ENCODE measurements around the gene SCRN1.

The SCRN1 gene

GRCh38 chr7:29917641-29918040 is 72.0 kb downstream of the SCRN1 start:
- H2BK5ac ChIP-seq (ENCODE audit: low read depth, low read length, poor library complexity), result no peak overlapping the region
- no peaks in the 10 kb centered on the region for H3K79me1 ChIP-seq (ENCODE audit: low read length)
- DNase-seq, result no peak
- no peak overlapping the region for H2AFZ ChIP-seq (ENCODE audit: insufficient read depth, low read length, poor library complexity)
- peaks cover 3 to 6% of the 10 kb centered on the region in 2 experiments for H3K4me1 ChIP-seq (ENCODE audit: control insufficient read depth in 1 of 2, insufficient read depth in 2 of 2, low read length in 2 of 2)
- no peak overlapping the region for H3K14ac ChIP-seq (ENCODE audit: low read length)
- peaks cover 6 to 16% of the 10 kb centered on the region in 2 experiments for H3K36me3 ChIP-seq (ENCODE audit: control insufficient read depth in 1 of 2, insufficient read depth in 2 of 2, low read length in 2 of 2)
- H3K4me2 ChIP-seq (ENCODE audit: low read length), result no peak overlapping the region
- no peak overlapping the region for H4K91ac ChIP-seq (ENCODE audit: low read depth, low read length)
- H3K23ac ChIP-seq (ENCODE audit: low read length), result no peak overlapping the region
- H4K8ac ChIP-seq (ENCODE audit: low read depth, low read length), result no peak overlapping the region
- H2BK12ac ChIP-seq (ENCODE audit: low read length), result no peak overlapping the region
- H3K4me3 ChIP-seq (ENCODE audit: low read depth, low read length), result no peak overlapping the region
- no peaks in the 10 kb centered on the region for H3K9me3 ChIP-seq (ENCODE audit: insufficient read depth, low read depth, low read length)
- no peak overlapping the region for H3K4ac ChIP-seq (ENCODE audit: low read depth, low read length)
- H3K79me2 ChIP-seq (ENCODE audit: control insufficient read depth, insufficient read depth, low read length, poor library complexity), result no peaks in the 10 kb centered on the region
- no peak overlapping the region for H4K12ac ChIP-seq (ENCODE audit: low read depth, low read length)
- H3K18ac ChIP-seq (ENCODE audit: low read length), result no peak overlapping the region
- no peak overlapping the region for H3K9ac ChIP-seq (ENCODE audit: low read length)
- no peak overlapping the region for H3K27ac ChIP-seq (ENCODE audit: low read depth, low read length)
- H2AK5ac ChIP-seq (ENCODE audit: low read length), result no peak overlapping the region
- WGBS (ENCODE audit: extremely low coverage, insufficient coverage, insufficient read length), result no CpG with 5 or more reads among the region's 4 CpGs
- H3K27me3 ChIP-seq (ENCODE audit: insufficient read depth, low read length), result no peaks in the 10 kb centered on the region
- no peak overlapping the region for H2BK120ac ChIP-seq (ENCODE audit: insufficient read depth, low read length, poor library complexity)

- H3K27me3 ChIP-seq (ENCODE audit: insufficient read depth, low read length), result no peaks in the 10 kb centered on the region
- H3K4ac ChIP-seq (ENCODE audit: low read depth, low read length), result no peak overlapping the region
- H3K4me2 ChIP-seq (ENCODE audit: low read length), result no peak overlapping the region
- no peaks in the 10 kb centered on the region for H3K79me2 ChIP-seq (ENCODE audit: control insufficient read depth, insufficient read depth, low read length, poor library complexity)
- no peaks in the 10 kb centered on the region for H3K79me1 ChIP-seq (ENCODE audit: low read length)
- H4K8ac ChIP-seq (ENCODE audit: low read depth, low read length), result no peak overlapping the region
- no peak overlapping the region for H3K14ac ChIP-seq (ENCODE audit: low read length)
- H2BK5ac ChIP-seq (ENCODE audit: low read depth, low read length, poor library complexity), result no peak overlapping the region
- peaks cover 3 to 6% of the 10 kb centered on the region in 2 experiments for H3K4me1 ChIP-seq (ENCODE audit: control insufficient read depth in 1 of 2, insufficient read depth in 2 of 2, low read length in 2 of 2)
- DNase-seq, result no peak
- H4K91ac ChIP-seq (ENCODE audit: low read depth, low read length), result no peak overlapping the region
- H2BK120ac ChIP-seq (ENCODE audit: insufficient read depth, low read length, poor library complexity), result no peak overlapping the region
- H3K27ac ChIP-seq (ENCODE audit: low read depth, low read length), result no peak overlapping the region
- H2AK5ac ChIP-seq (ENCODE audit: low read length), result no peak overlapping the region
- peak overlapping the region; percentile 51 for H3K9ac ChIP-seq (ENCODE audit: low read length)
- H3K4me3 ChIP-seq (ENCODE audit: low read depth, low read length), result no peak overlapping the region
- no peak overlapping the region for H2AFZ ChIP-seq (ENCODE audit: insufficient read depth, low read length, poor library complexity)
- H4K12ac ChIP-seq (ENCODE audit: low read depth, low read length), result no peak overlapping the region
- WGBS (ENCODE audit: extremely low coverage, insufficient coverage, insufficient read length), result no CpG with 5 or more reads among the region's 7 CpGs
- no peak overlapping the region for H2BK12ac ChIP-seq (ENCODE audit: low read length)
- H3K23ac ChIP-seq (ENCODE audit: low read length), result no peak overlapping the region
- no peaks in the 10 kb centered on the region for H3K9me3 ChIP-seq (ENCODE audit: insufficient read depth, low read depth, low read length)
- H3K18ac ChIP-seq (ENCODE audit: low read length), result no peak overlapping the region
- H3K36me3 ChIP-seq (ENCODE audit: control insufficient read depth in 1 of 2, insufficient read depth in 2 of 2, low read length in 2 of 2), result peaks cover 4 to 11% of the 10 kb centered on the region in 2 experiments
These were observed 74.0 kb downstream of the SCRN1 start for GRCh38 chr7:29915481-29916215.

GRCh38 chr7:29914180-29914579 is 75.4 kb downstream of the SCRN1 start:
- H3K27ac ChIP-seq (ENCODE audit: low read depth, low read length), result no peak overlapping the region
- H3K9me3 ChIP-seq (ENCODE audit: insufficient read depth, low read depth, low read length), result no peaks in the 10 kb centered on the region
- H2BK5ac ChIP-seq (ENCODE audit: low read depth, low read length, poor library complexity), result no peak overlapping the region
- no peak overlapping the region for H3K9ac ChIP-seq (ENCODE audit: low read length)
- no peak overlapping the region for H2BK12ac ChIP-seq (ENCODE audit: low read length)
- no peak overlapping the region for H4K12ac ChIP-seq (ENCODE audit: low read depth, low read length)
- H3K79me2 ChIP-seq (ENCODE audit: control insufficient read depth, insufficient read depth, low read length, poor library complexity), result no peaks in the 10 kb centered on the region
- H4K8ac ChIP-seq (ENCODE audit: low read depth, low read length), result no peak overlapping the region
- peaks cover 0 to 7% of the 10 kb centered on the region in 2 experiments for H3K36me3 ChIP-seq (ENCODE audit: control insufficient read depth in 1 of 2, insufficient read depth in 2 of 2, low read length in 2 of 2)
- no peak overlapping the region for H3K14ac ChIP-seq (ENCODE audit: low read length)
- H3K79me1 ChIP-seq (ENCODE audit: low read length), result no peaks in the 10 kb centered on the region
- no peak overlapping the region for H3K4me3 ChIP-seq (ENCODE audit: low read depth, low read length)
- WGBS (ENCODE audit: extremely low coverage, insufficient coverage, insufficient read length), result no CpG with 5 or more reads among the region's 4 CpGs
- no peak overlapping the region for H4K91ac ChIP-seq (ENCODE audit: low read depth, low read length)
- no peak overlapping the region for H2BK120ac ChIP-seq (ENCODE audit: insufficient read depth, low read length, poor library complexity)
- H3K18ac ChIP-seq (ENCODE audit: low read length), result no peak overlapping the region
- no peak overlapping the region for H3K4ac ChIP-seq (ENCODE audit: low read depth, low read length)
- DNase-seq, result no peak
- no peak overlapping the region for H3K4me2 ChIP-seq (ENCODE audit: low read length)
- no peaks in the 10 kb centered on the region for H3K27me3 ChIP-seq (ENCODE audit: insufficient read depth, low read length)
- peaks cover 3 to 6% of the 10 kb centered on the region in 2 experiments for H3K4me1 ChIP-seq (ENCODE audit: control insufficient read depth in 1 of 2, insufficient read depth in 2 of 2, low read length in 2 of 2)
- no peak overlapping the region for H3K23ac ChIP-seq (ENCODE audit: low read length)
- no peak overlapping the region for H2AK5ac ChIP-seq (ENCODE audit: low read length)
- no peak overlapping the region for H2AFZ ChIP-seq (ENCODE audit: insufficient read depth, low read length, poor library complexity)

GRCh38 chr7:29906200-29907022 is 83.2 kb downstream of the SCRN1 start:
- no peaks in the 10 kb centered on the region for H3K79me1 ChIP-seq (ENCODE audit: low read length)
- no peak overlapping the region for H3K27ac ChIP-seq (ENCODE audit: low read depth, low read length)
- no peak overlapping the region for H4K8ac ChIP-seq (ENCODE audit: low read depth, low read length)
- no peak overlapping the region for H3K4me2 ChIP-seq (ENCODE audit: low read length)
- no peak overlapping the region for H2BK12ac ChIP-seq (ENCODE audit: low read length)
- no peaks in the 10 kb centered on the region for H3K79me2 ChIP-seq (ENCODE audit: control insufficient read depth, insufficient read depth, low read length, poor library complexity)
- no peak overlapping the region for H3K9ac ChIP-seq (ENCODE audit: low read length)
- no peaks in the 10 kb centered on the region for H3K27me3 ChIP-seq (ENCODE audit: insufficient read depth, low read length)
- no peaks in the 10 kb centered on the region for H3K36me3 ChIP-seq (ENCODE audit: control insufficient read depth in 1 of 2, insufficient read depth in 2 of 2, low read length in 2 of 2)
- WGBS (ENCODE audit: extremely low coverage, insufficient coverage, insufficient read length), result no CpG with 5 or more reads among the region's 3 CpGs
- no peak overlapping the region for H3K23ac ChIP-seq (ENCODE audit: low read length)
- no peak overlapping the region for H2BK120ac ChIP-seq (ENCODE audit: insufficient read depth, low read length, poor library complexity)
- H4K91ac ChIP-seq (ENCODE audit: low read depth, low read length), result no peak overlapping the region
- no peaks in the 10 kb centered on the region for H3K4me1 ChIP-seq (ENCODE audit: control insufficient read depth in 1 of 2, insufficient read depth in 2 of 2, low read length in 2 of 2)
- no peaks in the 10 kb centered on the region for H3K9me3 ChIP-seq (ENCODE audit: insufficient read depth, low read depth, low read length)
- no peak overlapping the region for H3K18ac ChIP-seq (ENCODE audit: low read length)
- H3K14ac ChIP-seq (ENCODE audit: low read length), result no peak overlapping the region
- no peak overlapping the region for H2AK5ac ChIP-seq (ENCODE audit: low read length)
- no peak overlapping the region for H4K12ac ChIP-seq (ENCODE audit: low read depth, low read length)
- H3K4ac ChIP-seq (ENCODE audit: low read depth, low read length), result no peak overlapping the region
- no peak for DNase-seq
- no peak overlapping the region for H2BK5ac ChIP-seq (ENCODE audit: low read depth, low read length, poor library complexity)
- no peak overlapping the region for H3K4me3 ChIP-seq (ENCODE audit: low read depth, low read length)
- H2AFZ ChIP-seq (ENCODE audit: insufficient read depth, low read length, poor library complexity), result no peak overlapping the region

All from trophoblast cell (in vitro differentiated cells and primary cell).